ENCODE data around the gene MALT1.

The MALT1 gene

DNA sequence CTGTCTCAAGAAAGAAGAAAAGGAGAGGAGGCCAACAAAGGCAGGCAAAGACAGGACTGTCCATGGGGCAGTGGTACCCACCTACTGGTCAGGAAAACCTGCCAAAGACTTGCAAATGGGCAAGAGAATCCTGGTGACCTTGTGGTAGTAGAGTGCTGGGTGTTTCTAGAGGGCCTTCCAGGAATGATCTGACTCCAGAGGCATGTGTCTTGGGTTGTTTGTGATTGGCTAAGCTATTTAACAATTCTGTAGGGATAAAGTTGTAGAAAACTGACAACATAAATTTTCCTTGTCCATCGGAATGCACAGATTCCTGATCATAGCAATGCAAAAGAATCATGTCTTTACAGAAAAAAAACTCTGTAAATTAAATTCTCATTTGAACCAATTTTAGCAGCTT lies 125.0 kb downstream of the MALT1 start:
- TF ChIP-seq POLR2AphosphoS5 (IDR thresholded peaks at IDR 0.05; ENCODE audit: low read depth, low read length): no peak
- no peak for TF ChIP-seq TAF1 (IDR thresholded peaks at IDR 0.05; ENCODE audit: borderline replicate concordance, insufficient read depth, low read length)
- TF ChIP-seq SIN3A (IDR thresholded peaks at IDR 0.05; ENCODE audit: borderline replicate concordance, insufficient read depth, low read length): no peak
- TF ChIP-seq FOXP2 (optimal IDR thresholded peaks at IDR 0.05; ENCODE audit: borderline replicate concordance, extremely low read depth, extremely low read length, insufficient read depth): no peak
- TF ChIP-seq, protein P1, sequence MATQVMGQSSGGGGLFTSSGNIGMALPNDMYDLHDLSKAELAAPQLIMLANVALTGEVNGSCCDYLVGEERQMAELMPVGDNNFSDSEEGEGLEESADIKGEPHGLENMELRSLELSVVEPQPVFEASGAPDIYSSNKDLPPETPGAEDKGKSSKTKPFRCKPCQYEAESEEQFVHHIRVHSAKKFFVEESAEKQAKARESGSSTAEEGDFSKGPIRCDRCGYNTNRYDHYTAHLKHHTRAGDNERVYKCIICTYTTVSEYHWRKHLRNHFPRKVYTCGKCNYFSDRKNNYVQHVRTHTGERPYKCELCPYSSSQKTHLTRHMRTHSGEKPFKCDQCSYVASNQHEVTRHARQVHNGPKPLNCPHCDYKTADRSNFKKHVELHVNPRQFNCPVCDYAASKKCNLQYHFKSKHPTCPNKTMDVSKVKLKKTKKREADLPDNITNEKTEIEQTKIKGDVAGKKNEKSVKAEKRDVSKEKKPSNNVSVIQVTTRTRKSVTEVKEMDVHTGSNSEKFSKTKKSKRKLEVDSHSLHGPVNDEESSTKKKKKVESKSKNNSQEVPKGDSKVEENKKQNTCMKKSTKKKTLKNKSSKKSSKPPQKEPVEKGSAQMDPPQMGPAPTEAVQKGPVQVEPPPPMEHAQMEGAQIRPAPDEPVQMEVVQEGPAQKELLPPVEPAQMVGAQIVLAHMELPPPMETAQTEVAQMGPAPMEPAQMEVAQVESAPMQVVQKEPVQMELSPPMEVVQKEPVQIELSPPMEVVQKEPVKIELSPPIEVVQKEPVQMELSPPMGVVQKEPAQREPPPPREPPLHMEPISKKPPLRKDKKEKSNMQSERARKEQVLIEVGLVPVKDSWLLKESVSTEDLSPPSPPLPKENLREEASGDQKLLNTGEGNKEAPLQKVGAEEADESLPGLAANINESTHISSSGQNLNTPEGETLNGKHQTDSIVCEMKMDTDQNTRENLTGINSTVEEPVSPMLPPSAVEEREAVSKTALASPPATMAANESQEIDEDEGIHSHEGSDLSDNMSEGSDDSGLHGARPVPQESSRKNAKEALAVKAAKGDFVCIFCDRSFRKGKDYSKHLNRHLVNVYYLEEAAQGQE (IDR thresholded peaks at IDR 0.05; ENCODE audit: insufficient read depth in 1 of 2, low read depth in 2 of 2, low read length in 2 of 2): no peak

DNA sequence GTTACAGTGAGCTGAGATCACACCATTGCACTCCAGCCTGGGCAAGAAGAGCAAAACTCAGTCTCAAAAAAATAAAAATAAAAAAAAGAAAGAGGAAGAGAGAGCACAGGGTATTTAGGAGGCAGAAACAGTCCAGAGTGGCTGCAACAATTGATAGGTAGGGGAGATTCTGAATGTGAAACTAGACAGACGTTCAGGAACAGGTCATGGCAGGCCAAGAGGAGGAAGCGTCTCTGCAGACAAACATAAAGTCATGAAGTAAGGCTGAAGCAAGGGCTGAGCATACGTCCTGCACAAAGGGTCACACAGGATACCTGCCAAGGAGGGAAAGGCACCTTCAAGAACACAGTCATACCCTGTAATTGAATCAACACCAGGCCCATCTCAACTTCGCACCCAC lies 129.3 kb downstream of the MALT1 start:
- TF ChIP-seq SIN3A (IDR thresholded peaks at IDR 0.05; ENCODE audit: borderline replicate concordance, insufficient read depth, low read length): no peak
- TF ChIP-seq, protein P1 (IDR thresholded peaks at IDR 0.05; ENCODE audit: insufficient read depth in 1 of 2, low read depth in 2 of 2, low read length in 2 of 2): no peak
- TF ChIP-seq POLR2AphosphoS5 (IDR thresholded peaks at IDR 0.05; ENCODE audit: low read depth, low read length): no peak
- TF ChIP-seq TAF1 (IDR thresholded peaks at IDR 0.05; ENCODE audit: borderline replicate concordance, insufficient read depth, low read length): no peak
- TF ChIP-seq FOXP2 (optimal IDR thresholded peaks at IDR 0.05; ENCODE audit: borderline replicate concordance, extremely low read depth, extremely low read length, insufficient read depth): no peak

DNA sequence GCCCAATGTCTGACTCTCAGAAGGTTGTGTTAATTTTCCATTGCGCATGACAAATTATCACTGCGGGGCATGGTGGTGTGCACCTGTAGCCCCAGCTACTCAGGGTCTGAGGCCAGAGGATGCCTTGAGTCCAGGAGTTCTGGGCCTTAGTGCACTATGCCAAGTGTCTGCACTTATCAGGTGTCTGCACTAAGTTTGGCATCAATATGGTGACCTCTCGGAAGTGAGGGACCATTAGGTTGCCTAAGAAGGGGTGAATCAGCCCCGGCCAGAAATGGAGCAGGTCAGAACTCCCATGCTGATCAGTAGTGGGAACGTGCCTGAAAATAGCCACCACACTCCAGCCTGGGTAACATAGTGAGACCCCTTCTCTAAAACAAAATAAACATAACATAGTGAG lies 131.7 kb downstream of the MALT1 start:
- TF ChIP-seq POLR2AphosphoS5 (IDR thresholded peaks at IDR 0.05; ENCODE audit: low read depth, low read length) (no peak), SIN3A (IDR thresholded peaks at IDR 0.05; ENCODE audit: borderline replicate concordance, insufficient read depth, low read length) (no peak), FOXP2 (optimal IDR thresholded peaks at IDR 0.05; ENCODE audit: borderline replicate concordance, extremely low read depth, extremely low read length, insufficient read depth) (no peak), TAF1 (IDR thresholded peaks at IDR 0.05; ENCODE audit: borderline replicate concordance, insufficient read depth, low read length) (no peak)
- TF ChIP-seq, protein P1 (IDR thresholded peaks at IDR 0.05; ENCODE audit: insufficient read depth in 1 of 2, low read depth in 2 of 2, low read length in 2 of 2): no peak

DNA sequence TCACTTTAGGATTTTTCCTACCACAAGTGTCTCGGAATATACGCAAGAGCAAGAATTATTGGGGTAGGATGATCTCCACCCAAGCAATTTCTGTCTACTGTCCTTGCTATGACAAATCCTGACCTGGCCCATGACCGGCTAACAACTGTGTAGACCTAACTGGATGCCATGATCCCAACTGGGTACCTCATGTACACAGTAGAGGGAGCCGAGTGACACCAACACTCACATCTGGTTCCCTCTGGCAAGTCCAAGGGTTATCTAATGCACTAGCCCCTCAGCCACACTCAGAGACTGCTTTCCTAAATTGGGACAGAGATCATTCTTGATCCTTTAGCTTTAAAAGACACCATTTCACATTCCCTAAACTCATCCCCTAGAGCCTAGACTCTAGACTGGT lies 132.7 kb downstream of the MALT1 start:
- TF ChIP-seq, protein P1 (IDR thresholded peaks at IDR 0.05; ENCODE audit: insufficient read depth in 1 of 2, low read depth in 2 of 2, low read length in 2 of 2): no peak
- TF ChIP-seq TAF1 (IDR thresholded peaks at IDR 0.05; ENCODE audit: borderline replicate concordance, insufficient read depth, low read length): no peak
- TF ChIP-seq FOXP2 (optimal IDR thresholded peaks at IDR 0.05; ENCODE audit: borderline replicate concordance, extremely low read depth, extremely low read length, insufficient read depth): no peak
- TF ChIP-seq SIN3A (IDR thresholded peaks at IDR 0.05; ENCODE audit: borderline replicate concordance, insufficient read depth, low read length): no peak
- no peak for TF ChIP-seq POLR2AphosphoS5 (IDR thresholded peaks at IDR 0.05; ENCODE audit: low read depth, low read length)
